Measurements from ENCODE around the gene HMGA1.
"Not testable (repeated sequence)": the region's sequence is repeated elsewhere in the genome, so short reads cannot be mapped to it uniquely, and the experiment has no call there.

Gene HMGA1

DNA sequence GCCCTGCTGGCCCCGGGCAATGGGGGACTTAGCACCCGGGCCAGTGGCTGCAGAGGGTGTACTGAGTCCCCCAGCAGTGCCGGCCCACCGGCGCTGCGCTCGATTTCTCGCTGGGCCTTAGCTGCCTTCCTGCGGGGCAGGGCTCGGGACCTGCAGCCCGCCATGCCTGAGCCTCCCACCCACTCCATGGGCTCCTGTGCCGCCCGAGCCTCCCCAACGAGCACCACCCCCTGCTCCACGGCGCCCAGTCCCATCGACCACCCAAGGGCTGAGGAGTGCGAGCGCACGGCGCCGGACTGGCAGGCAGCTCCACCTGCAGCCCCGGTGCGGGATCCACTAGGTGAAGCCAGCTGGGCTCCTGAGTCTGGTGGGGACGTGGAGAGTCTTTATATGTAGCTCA lies 32.5 kb downstream of the HMGA1 start:
- not testable (repeated sequence) for DNase-seq

DNA sequence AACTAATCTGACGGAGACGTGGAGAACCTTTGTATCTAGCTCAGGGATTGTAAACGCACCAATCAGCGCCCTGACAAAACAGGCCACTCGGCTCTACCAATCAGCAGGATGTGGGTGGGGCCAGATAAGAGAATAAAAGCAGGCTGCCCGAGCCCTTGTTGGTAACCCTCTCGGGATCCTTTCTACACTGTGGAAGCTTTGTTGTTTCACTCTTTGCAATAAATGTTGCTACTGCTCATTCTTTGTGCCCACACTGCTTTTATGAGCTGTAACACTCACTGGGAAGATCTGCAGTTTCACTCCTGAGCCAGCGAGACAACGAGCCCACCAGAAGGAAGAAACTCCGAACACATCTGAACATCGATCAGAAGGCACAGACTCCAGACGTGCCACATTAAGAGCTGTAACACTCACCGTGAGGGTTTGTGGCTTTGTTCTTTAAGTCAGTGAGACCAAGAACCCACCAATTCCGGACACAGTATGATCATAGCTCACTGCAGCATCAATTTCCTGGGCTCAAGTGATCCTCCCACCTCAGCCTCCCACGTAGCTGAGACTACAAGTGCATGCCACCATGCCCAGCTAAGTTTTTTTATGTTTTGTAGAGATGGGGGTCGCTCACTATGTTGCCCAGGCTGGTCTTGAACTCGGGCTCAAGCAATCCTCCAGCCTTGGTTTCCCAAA lies 33.1 kb downstream of the HMGA1 start:
- DNase-seq = not testable (repeated sequence)

DNA sequence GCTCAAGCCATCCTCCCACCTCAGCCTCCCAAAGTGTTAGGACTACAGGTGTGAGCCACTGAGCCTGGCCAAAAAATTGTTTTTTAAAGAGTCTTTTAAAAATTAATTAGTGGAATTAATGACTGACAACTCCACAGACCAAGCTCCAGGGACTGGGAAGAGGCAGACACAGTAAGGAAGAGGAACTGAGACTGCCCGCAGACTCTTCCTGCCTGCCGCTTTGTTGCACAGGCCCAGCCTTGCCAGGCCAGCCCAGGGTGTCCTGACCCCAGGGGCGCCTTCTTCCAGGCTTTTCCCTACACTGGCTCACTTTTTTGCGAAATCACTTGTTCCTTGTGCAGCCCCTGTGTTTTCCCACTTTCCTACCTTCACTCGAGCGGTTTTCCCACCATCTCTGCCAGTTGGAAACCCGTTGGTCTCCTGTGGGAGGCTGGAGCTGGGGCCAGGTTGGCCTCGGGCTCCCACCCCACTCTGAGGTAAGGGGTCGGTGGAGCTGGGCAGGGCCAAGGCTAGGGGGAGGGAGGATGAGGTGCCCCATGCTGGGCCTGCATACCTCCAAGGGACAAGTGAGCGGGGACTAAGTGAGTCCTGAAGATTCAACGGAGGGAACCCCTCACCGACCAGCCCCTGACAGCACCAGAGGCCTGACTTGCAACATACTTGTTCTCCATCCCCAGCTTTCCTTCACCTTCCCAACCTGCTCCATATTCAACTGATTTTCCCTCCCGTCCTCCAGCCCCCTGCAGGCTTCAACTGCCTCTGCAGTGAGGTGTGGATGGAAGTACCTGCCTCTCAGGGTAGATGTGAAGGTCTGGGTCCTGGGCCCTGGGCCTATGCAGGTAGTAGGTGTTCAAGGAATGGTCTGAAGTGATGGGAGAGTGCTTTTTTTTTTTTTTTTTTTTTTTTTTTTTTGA lies 35.6 kb downstream of the HMGA1 start:
- DNase-seq = no peak

DNA sequence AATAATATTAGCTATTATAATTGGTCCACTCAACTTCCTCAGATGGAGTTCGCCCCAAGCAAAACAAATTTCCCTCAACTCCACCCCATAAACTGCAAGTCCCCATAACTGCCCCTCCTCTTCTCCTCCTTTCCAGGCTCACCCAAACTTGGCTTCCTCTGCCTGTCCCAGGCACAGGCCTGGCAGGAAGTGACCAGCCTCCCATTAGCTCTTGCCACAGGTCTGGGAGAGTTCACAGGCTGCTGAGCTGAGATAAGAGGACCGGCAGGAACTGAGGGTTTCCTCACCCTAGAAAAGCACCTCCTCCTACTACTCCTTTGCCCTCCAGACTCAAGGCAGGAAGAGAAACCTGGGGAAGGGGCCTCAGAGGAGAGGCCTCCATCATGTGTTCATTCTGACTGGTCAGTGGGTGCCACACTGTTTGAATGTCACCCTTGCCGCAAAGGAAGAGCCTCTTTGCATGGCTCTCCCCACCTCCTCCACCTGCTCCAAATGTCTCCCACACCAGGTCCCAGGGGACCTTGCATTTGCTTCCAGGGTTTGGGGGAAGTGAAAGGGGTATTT lies 36.7 kb downstream of the HMGA1 start:
- DNase-seq = no peak

DNA sequence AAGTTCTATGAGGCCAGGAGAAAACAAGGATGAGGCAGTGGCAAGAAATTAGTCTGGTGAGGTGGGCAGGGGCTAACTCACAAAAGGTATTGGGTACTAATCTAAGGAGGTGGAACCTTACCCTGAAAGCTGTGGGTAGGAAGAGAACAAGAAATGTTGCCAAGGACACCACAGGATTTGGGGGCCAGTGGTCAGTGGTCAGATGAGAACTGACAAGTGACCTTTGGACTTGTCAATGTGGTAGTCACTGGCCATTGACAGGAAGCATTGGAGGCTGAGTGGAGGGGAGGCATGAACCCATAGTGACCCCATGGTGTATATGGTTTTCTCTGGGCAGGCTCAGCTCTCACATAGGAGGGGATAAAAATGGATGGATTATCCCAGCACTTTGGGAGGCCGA lies 37.5 kb downstream of the HMGA1 start:
- DNase-seq = no peak

DNA sequence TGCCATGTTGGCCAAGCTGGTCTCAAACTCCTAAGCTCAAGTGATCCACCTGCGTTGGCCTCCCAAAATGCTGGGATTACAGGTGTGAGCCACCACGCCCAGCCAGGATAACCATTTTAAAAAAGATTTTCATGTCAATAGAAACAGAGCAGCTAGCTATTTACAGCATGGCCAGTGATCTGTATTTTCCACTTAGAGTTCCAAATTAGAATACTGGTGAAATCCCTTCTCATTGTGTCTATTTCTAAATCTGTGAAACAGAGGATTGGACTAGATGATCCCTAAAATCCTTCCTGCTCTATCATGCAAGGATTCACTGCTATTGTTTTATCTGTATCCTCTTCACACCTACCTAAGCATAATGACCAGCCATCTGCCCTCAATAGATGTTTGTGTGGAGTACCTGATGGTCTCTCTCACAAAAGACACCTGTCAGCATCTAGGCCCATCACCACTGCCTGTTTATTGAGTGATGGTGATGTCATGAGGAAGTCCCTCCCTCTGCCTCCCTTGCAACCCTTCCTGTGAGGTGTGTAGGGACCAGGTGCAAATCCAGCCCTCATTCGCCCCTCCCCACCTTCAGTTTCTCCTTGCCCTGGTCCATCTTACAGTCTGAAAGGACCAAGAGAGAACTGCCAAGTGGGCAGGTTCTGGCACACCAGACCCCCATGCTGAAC lies 38.6 kb downstream of the HMGA1 start:
- DNase-seq = no peak

DNA sequence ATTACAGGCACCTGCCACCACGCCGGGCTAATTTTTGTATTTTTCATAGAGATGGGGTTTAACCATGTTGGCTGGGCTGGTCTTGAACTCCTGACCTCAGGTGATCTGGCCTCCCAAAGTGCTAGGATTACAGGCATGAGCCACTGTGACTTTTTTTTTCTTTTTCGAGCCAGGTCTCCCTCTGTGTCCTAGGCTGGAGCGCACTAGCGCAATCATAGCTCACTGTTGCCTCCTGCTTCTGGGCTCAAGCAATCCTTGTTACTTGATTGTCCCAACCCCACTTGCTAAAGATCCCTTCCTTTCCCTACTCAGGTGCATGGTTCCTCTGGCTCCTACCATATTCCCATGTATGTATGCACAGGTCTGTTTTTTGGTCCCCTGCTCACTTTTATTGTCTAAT lies 39.5 kb downstream of the HMGA1 start:
- no peak for DNase-seq

DNA sequence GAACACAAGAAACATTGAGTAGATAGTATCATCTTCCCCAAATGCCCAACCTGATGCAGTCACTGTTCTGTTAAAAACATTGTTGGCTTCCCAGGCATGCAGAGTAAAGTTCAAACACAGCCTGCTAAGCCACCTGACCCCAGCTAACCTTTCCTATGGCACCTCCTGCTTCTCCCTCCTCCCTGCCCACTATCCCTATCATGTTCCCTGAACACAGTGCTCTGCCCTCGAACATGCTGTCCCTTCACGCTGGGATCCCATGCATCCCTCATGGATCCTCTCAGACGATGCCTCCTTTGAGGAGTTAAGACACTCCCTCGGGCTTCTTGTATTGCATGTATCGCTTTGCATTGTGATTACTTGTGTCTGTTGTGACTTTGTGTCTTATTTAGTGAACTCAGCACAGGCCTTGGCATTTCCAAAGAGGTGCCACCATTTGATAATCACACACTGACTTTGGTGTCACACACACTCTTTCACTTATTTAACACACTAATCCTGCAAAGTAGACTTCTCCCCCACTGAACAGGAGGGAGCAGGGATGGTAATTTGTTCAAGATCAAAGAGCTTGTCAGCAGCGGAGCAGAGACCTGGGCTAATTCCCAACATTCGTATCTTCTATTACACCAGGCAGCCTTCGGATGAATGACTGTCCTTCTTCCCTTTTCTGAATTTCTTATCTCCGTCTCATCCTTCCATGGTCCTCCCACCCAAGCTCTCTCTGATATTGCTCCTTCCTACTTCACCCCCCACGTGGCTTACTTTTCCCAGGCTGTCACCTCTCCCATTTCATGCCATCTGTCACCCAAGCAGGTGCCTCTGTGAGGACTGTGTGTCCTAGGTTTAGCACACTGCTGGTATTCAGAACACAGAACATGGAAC lies 40.4 kb downstream of the HMGA1 start:
- DNase-seq = no peak

DNA sequence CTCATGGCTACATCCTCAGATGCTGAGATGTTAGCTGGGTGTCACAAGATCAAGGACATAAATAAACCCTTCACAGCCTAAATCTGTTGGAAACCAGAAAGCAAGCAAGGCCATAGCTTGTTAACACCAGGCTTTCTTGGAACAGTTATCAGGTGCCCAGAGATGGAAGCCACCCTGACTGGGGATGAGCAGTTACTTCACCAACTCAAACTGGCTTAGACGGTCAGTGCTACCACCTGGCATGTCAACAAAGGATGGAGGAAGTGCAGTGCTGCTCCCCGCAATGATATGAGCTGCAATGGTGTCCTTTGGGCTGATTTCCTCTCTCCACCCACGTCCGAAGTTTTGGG lies 41.1 kb downstream of the HMGA1 start:
- DNase-seq = no peak

DNA sequence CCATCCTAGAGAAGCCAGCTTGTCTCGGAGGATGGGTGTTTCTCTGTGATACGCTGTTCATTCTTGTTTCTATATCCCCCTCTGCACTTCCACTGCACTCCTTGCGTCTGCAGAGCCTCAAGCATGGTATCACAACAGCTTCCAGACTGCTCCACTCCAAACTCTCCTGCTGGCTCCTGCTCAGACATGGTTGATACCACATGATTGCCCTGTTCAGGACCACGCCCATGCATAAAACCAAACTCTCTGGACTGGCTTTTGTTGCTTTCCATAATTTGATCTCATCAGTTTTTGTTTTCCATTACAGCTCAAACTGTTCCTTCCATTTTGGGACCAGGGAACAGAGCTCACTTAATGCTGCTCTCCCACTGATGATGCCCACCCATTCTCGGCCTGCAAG lies 42.2 kb downstream of the HMGA1 start:
- DNase-seq = no peak

DNA sequence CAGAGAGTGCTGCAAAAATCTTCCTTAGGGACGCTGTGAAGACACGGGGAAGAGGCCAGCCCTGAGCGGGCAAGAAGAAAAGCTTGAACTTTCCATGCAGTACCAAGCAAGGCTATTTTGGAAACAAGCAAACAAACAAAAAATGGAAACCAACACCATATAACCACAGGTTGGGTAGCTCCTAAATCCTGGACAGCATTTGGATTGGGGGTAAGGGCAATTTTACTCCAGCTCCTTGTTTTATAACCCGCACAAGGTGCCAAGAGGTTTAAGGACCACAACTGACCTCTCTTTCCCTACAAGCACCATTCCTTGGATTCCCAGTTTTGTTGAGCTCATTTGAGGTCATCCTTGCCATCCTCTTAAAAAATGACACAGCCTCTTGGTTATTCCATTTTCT lies 43.5 kb downstream of the HMGA1 start:
- DNase-seq = no peak

DNA sequence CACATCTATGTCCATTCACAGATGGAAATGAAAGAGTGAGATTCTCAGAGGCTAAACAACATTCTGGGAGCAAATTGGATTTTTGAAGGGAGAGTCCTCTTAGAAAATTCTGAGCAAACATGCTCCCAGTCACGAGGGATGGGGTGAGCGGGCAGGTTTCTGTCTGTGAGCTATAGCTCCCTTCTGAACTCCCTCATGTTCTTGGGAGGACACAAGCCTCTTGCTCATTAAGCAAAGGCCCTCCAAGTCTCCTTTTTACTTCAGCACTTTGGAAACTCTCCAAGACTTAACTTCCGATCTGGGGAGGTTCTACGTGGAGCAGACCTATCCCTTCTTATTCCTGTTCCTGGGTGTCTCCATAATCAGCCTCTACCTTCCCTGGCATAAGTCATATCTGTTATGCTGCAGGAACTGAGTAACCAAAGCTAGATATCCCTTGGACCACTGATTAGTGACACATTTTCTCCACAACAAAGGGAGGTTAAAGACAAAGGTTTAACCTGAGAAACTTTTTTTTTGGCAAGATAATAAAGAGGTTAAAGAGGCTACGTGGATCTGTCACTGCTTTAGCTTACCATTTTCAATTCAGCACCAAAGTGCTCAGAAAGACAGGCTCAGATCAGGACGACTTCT lies 45.1 kb downstream of the HMGA1 start:
- no peak for DNase-seq

DNA sequence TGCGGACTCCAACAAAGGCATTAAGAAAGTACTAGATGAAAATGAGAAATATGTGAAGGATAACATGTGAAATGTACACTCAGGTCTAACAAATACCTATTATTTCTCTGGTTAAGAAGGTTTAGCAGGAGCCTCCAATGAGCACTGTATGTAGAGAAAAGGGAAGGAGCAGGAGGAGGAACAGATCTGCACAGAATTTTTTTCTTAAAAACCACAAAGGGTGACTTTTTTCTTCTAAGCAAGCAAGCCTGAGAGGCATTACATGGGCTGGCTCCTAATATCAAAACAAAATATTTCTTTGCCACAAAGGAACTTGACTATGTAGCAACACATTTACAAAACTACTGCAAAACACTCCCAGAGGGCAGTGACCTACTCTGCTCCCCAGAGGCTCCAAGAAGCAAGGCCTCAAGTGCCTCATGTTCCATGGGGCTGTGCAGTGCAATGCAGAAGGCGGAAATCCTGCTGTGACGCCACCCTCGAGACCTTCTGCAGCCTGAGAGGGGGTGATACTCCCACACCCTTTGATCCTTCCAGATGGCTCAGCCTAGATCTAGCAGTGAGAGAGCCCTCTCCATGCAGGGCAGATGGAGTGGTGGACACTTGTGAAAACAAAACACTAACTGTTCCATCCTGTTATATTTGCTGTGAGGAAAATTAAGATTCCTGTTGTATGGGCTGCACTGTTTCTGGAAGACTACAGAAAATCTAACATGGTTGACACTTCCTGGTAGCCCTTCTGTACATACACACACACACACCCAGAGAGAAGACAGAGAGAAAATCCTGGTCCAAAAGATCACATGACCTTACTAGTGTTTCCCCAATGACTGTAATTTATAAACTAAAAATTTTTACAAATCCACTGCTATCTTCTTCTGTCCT lies 48.1 kb downstream of the HMGA1 start:
- no peak for DNase-seq

DNA sequence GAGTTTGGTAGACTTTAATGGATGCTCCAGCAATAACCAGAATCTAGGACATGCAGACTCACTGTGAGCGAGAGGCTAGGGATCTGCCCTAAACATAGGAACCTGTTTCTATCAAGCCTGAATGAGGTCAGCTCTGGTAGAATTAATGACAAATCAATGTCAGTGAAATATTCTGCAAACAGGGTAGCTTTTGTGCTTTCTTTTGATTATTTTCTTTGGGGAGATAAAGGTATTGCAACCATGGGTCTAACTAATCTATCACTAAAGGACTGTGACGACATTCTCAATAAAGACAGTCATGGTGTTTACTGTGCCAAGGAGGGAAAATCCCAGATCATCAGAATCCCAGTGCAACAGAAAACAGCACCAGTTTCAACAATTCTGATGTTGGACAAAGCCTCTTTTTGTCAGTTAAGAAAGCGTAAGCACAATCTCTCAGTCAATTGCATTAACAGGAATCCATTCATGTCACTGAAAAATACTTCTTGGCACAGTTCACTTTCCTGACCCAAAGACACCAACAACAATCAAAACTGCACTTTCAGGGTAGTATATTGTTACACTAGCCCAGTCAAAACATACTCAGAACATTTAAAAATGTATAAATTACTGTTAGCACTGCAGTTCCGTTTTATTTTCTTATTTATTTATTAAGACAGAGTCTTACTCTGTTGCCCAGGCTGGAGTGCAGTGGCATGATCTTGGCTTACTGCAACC lies 48.9 kb downstream of the HMGA1 start:
- no peak for DNase-seq

DNA sequence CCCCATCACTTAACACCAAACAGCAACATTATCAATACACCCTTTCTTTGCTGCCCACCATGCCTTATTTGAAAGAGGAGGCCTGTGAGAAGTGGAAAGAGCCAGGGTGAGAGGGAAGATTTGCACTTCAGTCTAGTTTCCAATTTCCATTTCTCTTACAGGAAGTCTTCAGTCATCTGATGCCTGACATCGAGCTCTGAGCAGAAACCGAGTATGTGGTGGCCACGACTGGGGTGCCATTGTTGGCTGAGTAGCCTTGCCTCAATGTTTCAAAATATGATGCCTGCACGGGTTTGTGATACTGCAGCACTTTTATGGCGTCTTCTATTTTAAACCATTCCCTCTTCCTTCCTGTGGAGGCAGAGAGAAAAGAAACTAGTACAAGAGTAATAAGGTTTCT lies 51.9 kb downstream of the HMGA1 start:
- DNase-seq = no peak

DNA sequence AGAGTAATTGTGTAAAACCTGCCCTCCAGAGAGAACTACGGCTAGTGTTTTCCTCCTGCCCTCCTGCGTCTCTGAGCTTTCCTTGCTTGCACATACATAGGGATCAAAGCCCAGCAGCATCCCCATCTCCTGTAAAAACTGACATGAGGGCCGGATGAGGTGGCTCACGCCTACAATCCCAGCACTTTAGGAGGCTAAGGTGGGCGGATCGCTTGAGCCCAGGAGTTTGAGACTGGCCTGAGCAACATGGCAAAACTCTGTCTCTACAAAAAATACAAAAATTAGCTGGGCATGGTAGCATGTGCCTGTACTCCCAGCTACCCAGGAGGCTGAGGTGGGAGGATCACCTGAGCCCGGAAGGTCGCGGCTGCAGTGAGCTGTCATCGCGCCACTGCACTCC lies 52.5 kb downstream of the HMGA1 start:
- no peak for DNase-seq

DNA sequence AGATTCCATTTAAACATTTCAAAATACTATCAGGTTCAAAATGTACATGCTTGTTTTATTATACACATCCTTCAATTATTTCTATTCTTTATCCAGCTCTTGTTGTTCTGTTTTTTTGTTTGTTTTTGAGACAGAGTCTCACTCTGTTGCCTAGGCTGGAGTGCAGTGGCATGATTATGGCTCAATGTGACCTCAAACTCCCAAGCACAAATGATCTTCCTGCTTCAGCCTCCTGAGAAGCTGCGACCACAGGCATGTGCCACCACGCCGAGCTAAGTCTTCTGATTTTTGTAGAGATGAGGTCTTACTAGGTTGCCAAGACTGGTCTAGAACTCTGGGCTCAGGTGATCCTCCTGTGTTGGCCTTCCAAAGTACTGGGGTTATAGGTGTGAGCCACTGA lies 56.3 kb downstream of the HMGA1 start:
- no peak for DNase-seq

DNA sequence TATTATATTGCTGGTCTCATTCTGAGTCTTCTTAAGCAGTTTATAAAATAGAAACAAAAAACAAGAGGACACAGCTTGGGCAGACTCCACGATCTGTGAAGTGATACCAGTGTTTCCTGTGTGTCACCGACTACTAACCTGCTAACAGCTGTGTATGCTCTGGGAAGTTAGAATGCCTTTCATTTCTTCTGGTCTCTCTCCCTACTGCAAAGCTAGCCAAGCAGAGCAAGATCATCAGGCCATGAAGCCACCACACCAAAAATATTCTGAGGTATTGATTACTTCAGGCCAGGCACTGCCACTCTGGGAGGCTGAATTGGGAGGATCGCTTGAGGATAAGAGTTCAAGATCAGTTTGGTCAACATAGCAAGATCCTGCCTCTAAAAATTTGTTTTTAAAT lies 59.0 kb downstream of the HMGA1 start:
- no peak for DNase-seq
